Heart left ventricle (tissue), 13 donors: ENCODE measurements around the gene NR4A1.

Experiments used
- POLR2A ChIP-seq, 2 donors: fragments of 450-650 bp; IDR thresholded peaks; one replicate each; pipeline ENCODE4 v1.6.1; 2017; ENCODE audit warnings: antibody characterized with exemption in 2 of 2, mild to moderate bottlenecking in 2 of 2, moderate library complexity in 2 of 2
- TF ChIP-seq, protein P1 (sequence below), 12 donors: fragments of 200-600 bp; sonication (generic) in 4 of 12; IDR thresholded peaks; one replicate each; pipeline versions ENCODE4 v1.5.0 to v1.8.0; 2018 to 2022; ENCODE audit warnings: antibody characterized with exemption in 12 of 12, mild to moderate bottlenecking in 5 of 12
- donor health status: ischemic (EF 13 %, LVEDD 7.1; RV severe dilation, severe dysfunction).
- donor health status: DM: no; HTN: yes; CAD: no.
- donor health status: DM: no; HTN: no; CAD: no.
- donor health status: ischemic (EF 25% LVEDD 6.9; RV normal size, moderate dysfunction).
- donor health status: ischemic (EF 25% LVEDD 5.7; RV mildly dilated, moderate dysfunction).
- donor health status: ischemic (EF 35%, LVEDD 5.7; RV mildly dilated, moderate dysfunction).
- donor health status: nonischemic (EF 11% LVEDD 7.7; RV severe dilation, severe dysfunction).
- donor health status: DM: yes; HTN: yes; CAD: no.
- donor health status: PGD.
- donor health status: ischemic (EF 29% LVEDD 5.4; RV normal size, mild dysfunction).
- donor health status: nonischemic (EF 23%, LVEDD 6.1; RV moderate dilation, normal function).

DNA sequence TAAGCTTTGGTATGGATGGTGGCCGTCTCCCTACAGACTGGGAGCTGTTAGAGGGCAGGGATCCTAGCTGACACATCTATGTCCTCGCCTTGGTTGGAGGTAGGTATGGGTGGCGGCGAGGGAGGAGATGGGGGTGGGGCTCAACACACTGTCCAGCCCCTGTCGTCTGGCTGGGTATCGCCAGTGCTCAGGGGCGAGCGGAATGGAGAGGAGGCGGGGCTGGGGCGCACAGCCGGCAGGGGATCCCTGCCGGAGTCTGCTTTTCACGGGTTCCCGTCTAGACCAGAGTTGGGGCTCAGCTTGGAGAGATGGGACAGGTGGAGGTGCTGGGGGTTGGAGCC is 28.4 kb upstream of the NR4A1 start:
- no peak for TF ChIP-seq POLR2A (IDR thresholded peaks at IDR 0.05)
- TF ChIP-seq, protein P1, sequence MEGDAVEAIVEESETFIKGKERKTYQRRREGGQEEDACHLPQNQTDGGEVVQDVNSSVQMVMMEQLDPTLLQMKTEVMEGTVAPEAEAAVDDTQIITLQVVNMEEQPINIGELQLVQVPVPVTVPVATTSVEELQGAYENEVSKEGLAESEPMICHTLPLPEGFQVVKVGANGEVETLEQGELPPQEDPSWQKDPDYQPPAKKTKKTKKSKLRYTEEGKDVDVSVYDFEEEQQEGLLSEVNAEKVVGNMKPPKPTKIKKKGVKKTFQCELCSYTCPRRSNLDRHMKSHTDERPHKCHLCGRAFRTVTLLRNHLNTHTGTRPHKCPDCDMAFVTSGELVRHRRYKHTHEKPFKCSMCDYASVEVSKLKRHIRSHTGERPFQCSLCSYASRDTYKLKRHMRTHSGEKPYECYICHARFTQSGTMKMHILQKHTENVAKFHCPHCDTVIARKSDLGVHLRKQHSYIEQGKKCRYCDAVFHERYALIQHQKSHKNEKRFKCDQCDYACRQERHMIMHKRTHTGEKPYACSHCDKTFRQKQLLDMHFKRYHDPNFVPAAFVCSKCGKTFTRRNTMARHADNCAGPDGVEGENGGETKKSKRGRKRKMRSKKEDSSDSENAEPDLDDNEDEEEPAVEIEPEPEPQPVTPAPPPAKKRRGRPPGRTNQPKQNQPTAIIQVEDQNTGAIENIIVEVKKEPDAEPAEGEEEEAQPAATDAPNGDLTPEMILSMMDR (IDR thresholded peaks at IDR 0.05), result no peak
